Esophagus muscularis mucosa (tissue), 3 donors: ENCODE results near the gene DYRK3.

Source experiments
- POLR2AphosphoS5 ChIP-seq, 2 donors: sonication (generic); formaldehyde crosslinking; IDR thresholded peaks; one replicate each; pipeline ENCODE4 v1.6.1; 2017; ENCODE audit warnings: antibody characterized with exemption in 2 of 2
- TF ChIP-seq, protein P1 (sequence below), 3 experiments: fragments of 200-600 bp in 2 of 3; fragments of 450-650 bp in 1 of 3; sonication (generic) in 2 of 3; IDR thresholded peaks; one replicate each; pipeline ENCODE4 v1.5.1; 2017 to 2019; ENCODE audit warnings: antibody characterized with exemption in 3 of 3, mild to moderate bottlenecking in 2 of 3, moderate library complexity in 1 of 3

- TF ChIP-seq, protein P1, sequence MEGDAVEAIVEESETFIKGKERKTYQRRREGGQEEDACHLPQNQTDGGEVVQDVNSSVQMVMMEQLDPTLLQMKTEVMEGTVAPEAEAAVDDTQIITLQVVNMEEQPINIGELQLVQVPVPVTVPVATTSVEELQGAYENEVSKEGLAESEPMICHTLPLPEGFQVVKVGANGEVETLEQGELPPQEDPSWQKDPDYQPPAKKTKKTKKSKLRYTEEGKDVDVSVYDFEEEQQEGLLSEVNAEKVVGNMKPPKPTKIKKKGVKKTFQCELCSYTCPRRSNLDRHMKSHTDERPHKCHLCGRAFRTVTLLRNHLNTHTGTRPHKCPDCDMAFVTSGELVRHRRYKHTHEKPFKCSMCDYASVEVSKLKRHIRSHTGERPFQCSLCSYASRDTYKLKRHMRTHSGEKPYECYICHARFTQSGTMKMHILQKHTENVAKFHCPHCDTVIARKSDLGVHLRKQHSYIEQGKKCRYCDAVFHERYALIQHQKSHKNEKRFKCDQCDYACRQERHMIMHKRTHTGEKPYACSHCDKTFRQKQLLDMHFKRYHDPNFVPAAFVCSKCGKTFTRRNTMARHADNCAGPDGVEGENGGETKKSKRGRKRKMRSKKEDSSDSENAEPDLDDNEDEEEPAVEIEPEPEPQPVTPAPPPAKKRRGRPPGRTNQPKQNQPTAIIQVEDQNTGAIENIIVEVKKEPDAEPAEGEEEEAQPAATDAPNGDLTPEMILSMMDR (IDR thresholded peaks at IDR 0.05) = no peak
- TF ChIP-seq POLR2AphosphoS5 (IDR thresholded peaks at IDR 0.05) = no peak
These were observed 36.8 kb downstream of the DYRK3 start for GRCh38 chr1:206672011-206672688.
